ENCODE data around the gene MICAL2.

Gene MICAL2

GRCh38 chr11:12079726-12080556 is 30.4 kb upstream of the MICAL2 start:
- no peak for DNase-seq

GRCh38 chr11:12083380-12083779 is 27.0 kb upstream of the MICAL2 start:
- no peak for DNase-seq

- DNase-seq: no peak
Measured at GRCh38 chr11:12084256-12084655, 26.1 kb upstream of the MICAL2 start.

DNA sequence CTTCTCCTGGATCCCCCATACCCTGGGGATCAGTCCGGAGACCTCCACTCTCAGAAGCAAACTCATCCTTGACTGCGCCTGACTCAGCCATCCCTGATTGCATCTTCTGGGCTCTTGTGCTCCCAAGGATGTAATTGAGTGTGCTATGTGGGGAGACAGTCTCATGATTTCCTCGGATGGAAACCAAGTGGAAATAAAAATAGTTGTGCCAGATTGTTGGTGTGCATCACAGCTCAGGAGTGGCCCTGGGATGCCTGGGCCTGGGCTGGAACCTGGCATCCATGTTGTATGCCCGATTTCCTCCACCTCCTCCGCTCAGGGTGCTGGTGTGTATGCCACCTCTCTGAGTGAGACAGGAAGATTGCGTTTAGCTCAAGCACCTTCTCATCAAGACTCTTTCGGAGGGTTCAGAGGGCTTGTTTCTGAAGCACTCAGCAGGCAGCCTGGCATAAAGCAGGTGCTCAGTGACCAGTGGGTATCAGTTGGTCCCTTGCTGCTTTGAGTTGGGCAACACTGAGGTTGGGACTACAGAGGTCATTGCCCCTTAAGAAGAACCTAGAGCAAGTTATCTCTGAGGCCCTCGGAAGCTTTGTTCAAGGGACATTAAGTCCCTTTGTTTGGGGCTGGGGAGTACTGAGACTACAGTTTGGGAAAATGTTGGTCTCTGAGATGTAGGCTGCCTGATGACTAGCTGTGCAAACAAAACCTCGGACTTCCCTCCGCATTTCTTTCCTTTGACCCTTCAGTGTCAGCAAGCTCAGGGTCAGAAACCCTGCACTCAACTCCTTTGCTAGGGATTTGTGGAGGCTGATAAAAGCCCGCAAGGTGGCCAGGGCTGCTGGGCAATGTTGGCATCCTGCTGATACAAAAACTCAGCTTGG is 24.8 kb upstream of the MICAL2 start:
- DNase-seq: no peak

DNA sequence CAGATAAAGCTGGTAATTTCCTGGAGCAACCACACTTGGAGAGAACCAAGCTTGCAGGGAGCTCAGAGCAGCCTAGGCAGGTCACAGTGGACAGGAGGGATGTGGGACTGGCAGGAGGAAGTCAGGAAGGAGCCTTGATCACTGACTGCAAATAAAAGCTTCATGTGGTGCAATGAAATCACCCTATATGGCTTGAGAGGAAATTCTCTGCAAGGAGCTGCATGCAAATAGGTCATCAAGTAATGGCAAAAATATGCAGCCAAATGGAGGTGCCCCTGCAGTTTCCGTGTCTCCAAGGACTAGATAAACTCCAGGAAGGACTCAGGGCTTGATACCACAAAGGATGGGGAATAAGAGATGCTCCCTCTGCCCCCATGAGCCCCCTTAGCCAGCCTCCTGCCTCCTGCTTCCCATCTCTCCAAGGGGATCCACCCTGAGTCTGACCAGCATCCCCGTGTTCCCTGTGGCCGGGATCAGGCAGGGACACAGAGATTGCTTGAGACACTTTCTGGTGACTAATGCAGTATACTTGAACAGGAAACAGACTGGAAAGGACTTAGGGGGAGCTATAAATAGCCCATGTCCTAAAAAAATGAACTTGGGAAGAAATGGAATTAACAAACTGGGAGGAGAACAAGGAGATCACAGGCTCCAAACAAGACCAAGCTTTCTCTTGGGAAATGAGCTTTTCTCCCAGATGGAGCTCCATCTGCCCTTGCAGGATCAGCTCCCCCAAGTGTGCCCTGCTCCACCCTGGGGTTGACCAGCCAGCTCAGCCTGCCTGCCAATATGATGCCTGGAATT is 23.9 kb upstream of the MICAL2 start:
- DNase-seq: no peak

- no peak for DNase-seq
Measured at GRCh38 chr11:12087075-12088004, 23.1 kb upstream of the MICAL2 start.

DNA sequence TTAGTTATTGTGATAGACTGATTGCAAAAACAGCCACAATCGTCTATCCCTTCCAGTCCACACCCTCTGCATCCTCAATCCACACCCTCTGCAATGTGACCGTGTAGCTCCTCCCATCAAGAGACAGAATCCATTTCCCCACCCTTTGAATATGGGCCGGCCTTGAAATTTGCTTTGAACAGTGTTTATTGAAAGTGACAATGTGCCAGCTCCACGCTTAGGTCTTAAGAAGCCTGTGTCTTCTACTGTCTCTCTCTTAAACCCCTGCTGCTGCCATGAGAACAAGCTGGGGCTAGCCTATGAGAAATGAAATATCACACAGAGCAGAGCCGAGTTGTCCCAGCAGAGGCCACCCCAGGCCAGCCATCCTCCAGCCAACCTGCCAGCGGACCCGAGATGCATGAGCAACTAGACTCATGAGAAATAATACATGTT is 22.3 kb upstream of the MICAL2 start:
- no peak for DNase-seq

DNA sequence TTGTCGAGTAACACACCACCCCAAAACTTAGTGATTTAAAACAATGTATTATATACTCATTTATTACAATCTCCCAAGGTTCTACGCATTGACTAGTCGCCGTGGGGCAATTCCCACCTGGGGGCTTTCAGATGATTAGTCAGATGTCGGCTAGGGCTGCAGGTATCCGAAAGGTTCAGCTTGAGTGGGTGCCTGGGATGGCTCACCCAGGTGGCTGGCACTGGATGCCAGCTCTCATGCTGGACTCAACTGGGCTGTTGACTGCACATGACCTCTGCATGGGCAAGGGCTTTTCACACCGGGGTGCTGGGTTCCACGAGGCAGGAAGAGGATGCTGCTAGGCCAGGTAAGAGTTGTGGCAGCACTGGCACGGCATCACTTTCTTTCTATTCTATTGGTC is 21.9 kb upstream of the MICAL2 start:
- no peak for DNase-seq

- no peak for DNase-seq
Measured at GRCh38 chr11:12089041-12089440, 21.3 kb upstream of the MICAL2 start.

GRCh38 chr11:12089473-12089872 is 20.9 kb upstream of the MICAL2 start:
- no peak for DNase-seq

- peak; percentile 16 for DNase-seq
Measured at GRCh38 chr11:12090061-12090591, 20.3 kb upstream of the MICAL2 start.

GRCh38 chr11:12090761-12091258 is 19.6 kb upstream of the MICAL2 start:
- no peak for DNase-seq

- DNase-seq: no peak
Measured at GRCh38 chr11:12091956-12092558, 18.3 kb upstream of the MICAL2 start.

DNA sequence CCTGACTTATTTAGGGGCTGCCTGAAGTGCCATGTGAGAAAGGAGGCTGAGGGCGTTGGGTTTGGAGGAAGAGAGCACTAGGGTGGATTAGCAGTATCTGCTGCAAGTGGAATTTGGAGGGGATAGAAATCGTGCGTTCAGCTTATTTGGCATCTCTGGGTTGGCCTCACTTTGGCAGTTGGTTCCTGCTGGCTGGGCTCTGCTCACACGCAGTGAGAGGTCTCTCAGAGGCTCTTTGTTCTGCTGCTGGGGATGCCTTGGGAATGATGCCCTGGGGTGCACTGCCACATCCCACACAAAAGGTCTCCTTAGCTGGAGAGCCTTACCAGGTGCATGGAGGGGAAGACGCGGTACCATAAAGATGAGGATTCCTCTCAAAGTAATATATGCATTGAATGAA is 17.7 kb upstream of the MICAL2 start:
- no peak for DNase-seq

DNA sequence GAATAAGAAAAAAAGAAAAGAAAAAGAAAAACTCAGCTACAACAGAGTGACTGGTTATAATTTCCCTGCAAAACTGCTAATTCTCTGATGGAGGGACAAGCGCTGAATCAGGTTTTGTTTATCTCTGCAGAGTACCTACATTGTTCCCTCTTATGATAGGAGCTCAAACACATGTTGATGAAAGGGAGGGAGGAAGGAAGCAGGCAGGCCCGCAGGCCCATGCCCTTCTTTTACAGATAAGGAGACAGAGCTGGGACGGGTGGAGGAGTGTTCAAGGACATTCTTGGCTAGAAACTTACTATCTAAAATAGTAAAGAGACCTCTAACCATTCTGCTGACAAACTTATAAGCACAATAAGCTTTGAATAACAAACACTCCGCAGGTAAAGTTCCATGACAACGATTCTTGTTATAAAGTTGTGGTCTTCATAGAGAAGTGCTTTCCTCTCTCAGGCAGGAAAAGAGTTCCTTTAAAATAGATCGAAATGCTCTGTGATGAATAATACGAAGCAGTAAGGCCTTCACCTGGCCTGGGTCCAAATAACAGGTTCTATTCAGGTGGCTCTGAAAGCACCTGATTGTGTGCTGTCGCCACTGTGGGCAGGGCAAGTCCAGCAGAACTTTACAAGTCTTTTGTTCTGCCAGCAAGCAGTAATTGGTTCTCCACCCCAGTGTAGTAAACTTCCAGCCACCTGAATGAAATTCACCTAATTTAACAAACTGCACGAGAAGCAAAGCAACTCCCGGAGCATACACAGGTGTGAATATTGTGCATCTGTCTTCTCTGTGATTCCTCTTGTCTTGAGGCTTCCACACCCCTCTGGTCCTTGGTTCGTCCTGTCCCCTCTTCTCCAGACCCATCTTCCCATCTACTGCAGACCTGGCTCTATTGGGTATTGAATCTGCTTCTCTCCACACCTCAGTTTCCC is 15.3 kb upstream of the MICAL2 start:
- DNase-seq: no peak

DNA sequence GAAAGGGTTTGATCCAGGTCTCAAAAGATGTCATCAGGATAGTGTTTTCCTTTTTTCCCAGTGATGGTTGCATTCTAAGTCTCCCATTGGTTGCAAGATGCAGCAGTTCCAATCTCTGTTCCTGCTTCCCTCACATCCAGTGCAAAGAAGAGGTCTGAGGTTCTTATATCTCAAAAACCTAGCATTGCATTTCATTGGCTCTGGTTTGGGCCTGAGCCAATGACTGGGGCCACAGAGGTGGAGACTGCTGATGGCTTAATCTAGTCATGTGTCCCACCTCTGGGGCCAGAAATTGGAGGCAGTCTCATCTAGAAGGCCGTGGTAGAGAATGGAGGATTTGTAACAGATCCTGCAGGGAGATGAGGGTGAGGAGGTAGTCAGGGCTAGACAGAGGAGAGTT is 13.2 kb upstream of the MICAL2 start:
- no peak for DNase-seq

DNA sequence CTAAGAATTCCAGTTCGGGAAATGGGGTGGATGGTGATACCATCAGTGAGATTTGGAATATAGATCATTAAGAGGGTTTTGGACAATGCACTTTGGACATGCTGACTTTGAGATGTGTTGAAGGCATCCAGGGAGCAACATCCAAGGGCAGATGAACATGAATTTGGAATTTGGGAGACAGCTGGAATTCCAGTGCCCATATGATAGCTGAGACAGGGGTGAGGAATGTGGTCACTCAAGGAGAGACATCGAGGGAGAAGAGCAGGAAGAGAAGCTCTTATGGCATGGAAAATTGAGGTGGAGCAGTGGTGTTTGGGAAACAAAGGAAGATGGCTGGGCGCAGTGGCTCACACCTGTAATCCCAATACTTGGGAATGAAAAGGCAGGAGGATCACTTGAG is 11.8 kb upstream of the MICAL2 start:
- no peak for DNase-seq

- DNase-seq: no peak
Measured at GRCh38 chr11:12099132-12099873, 11.1 kb upstream of the MICAL2 start.

DNA sequence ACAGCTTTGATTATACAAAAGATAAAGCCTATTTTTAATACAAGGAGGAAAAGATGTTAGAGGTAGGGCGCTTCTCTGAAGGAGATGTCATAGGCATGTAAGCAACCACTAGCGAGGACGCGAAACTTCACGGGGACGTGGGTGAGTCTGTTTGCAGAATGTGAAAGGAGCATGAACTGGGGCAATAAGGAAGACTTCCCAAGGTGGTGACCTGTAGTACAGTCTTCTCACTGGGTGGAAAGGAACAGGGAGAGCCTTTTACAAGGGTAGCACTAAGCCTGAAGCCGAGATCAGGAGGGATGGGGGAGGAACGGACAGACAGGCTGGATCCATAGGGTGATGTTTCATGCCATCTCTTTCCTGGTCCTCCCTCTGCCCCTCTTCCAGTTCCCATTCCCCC is 10.0 kb upstream of the MICAL2 start:
- no peak for DNase-seq
